HEK293 (cell line): ENCODE data around the gene IL1RAPL1.

Experiments
- CTCF ChIA-PET: fragments of 350-600 bp; formaldehyde crosslinking; extraction: SDS; loops from one replicate; lab custom pipeline; 2021; ENCODE audit warnings: antibody characterized with exemption; lab: Yijun Ruan, JAX
- POLR2A ChIA-PET: fragments of 300-600 bp; formaldehyde crosslinking; extraction: SDS; loops from one replicate; lab custom pipeline; 2020; ENCODE audit warnings: antibody characterized with exemption, inconsistent platforms; lab: Yijun Ruan, JAX
- H3K27ac ChIP-seq: fragments of 200-500 bp; sonication (Bioruptor generic); 2 replicates; pipeline ENCODE4 v1.5.1; 2014; ENCODE audit warnings: low read depth, low read length, control low read depth, inconsistent platforms; ENCODE audit errors: extremely low read depth
- H3K36me3 ChIP-seq, 2 experiments: fragments of 200-500 bp in 1 of 2; sonication (Bioruptor generic) in 1 of 2; 1 replicate in 1 of 2; 2 replicates in 1 of 2; pipeline ENCODE4 v1.5.1; 2014 to 2017; ENCODE audit warnings: inconsistent platforms in 2 of 2, low read length in 2 of 2; ENCODE audit not compliant: control insufficient read depth in 2 of 2, insufficient read depth in 1 of 2
- H3K4me1 ChIP-seq: fragments of 200-500 bp; sonication (Bioruptor generic); 2 replicates; pipeline ENCODE4 v1.5.1; 2014; ENCODE audit warnings: mild to moderate bottlenecking, low read length, inconsistent platforms; ENCODE audit not compliant: control insufficient read depth, insufficient read depth
- H3K4me3 ChIP-seq: 2 replicates; pipeline ENCODE4 v1.5.1; 2011; ENCODE audit warnings: low read depth, mild to moderate bottlenecking, control low read depth, low read length, moderate library complexity
- H3K9me3 ChIP-seq: fragments of 200-500 bp; sonication (Bioruptor generic); 2 replicates; pipeline ENCODE4 v1.5.1; 2014; ENCODE audit warnings: low read depth, low read length, inconsistent platforms; ENCODE audit not compliant: control insufficient read depth, insufficient read depth
- BCL11B ChIP-seq: fragments of 450-650 bp; formaldehyde crosslinking; IDR thresholded peaks from 2 replicates; pipeline ENCODE4 v1.5.1; 2016; ENCODE audit warnings: low read depth, missing biosample characterization, missing genetic modification characterization
- BCL6B ChIP-seq: fragments of 450-650 bp; formaldehyde crosslinking; IDR thresholded peaks from 2 replicates; pipeline ENCODE4 v1.5.1; 2017; ENCODE audit warnings: missing biosample characterization, missing genetic modification characterization
- GLI4 ChIP-seq: fragments of 450-650 bp; formaldehyde crosslinking; IDR thresholded peaks from 2 replicates; pipeline ENCODE4 v1.5.1; 2016; ENCODE audit warnings: missing biosample characterization, missing genetic modification characterization
- MEIS1 ChIP-seq: sonication (generic); formaldehyde crosslinking; IDR thresholded peaks from 2 replicates; pipeline ENCODE4 v1.8.1; 2022; ENCODE audit warnings: missing genetic modification reagents, mild to moderate bottlenecking, borderline replicate concordance
- SALL2 ChIP-seq: fragments of 450-650 bp; formaldehyde crosslinking; IDR thresholded peaks from 2 replicates; pipeline ENCODE4 v1.5.0; 2017; ENCODE audit warnings: missing biosample characterization, mild to moderate bottlenecking, missing genetic modification characterization, borderline replicate concordance
- SCRT1 ChIP-seq: fragments of 450-650 bp; formaldehyde crosslinking; IDR thresholded peaks from 2 replicates; pipeline ENCODE4 v1.5.1; 2016; ENCODE audit warnings: missing biosample characterization, missing genetic modification characterization, borderline replicate concordance
- WT1 ChIP-seq: fragments of 450-650 bp; formaldehyde crosslinking; IDR thresholded peaks from 2 replicates; pipeline ENCODE4 v1.5.1; 2016; ENCODE audit warnings: missing biosample characterization, missing genetic modification characterization
- ZBTB17 ChIP-seq: fragments of 450-650 bp; formaldehyde crosslinking; IDR thresholded peaks from 2 replicates; pipeline ENCODE4 v1.5.1; 2016; ENCODE audit warnings: missing biosample characterization, missing genetic modification characterization
- ZBTB21 ChIP-seq: fragments of 450-650 bp; formaldehyde crosslinking; IDR thresholded peaks from 2 replicates; pipeline ENCODE4 v1.5.1; 2017; ENCODE audit warnings: missing biosample characterization, missing genetic modification characterization
- ZBTB48 ChIP-seq: fragments of 450-650 bp; formaldehyde crosslinking; IDR thresholded peaks from 2 replicates; pipeline ENCODE4 v1.5.1; 2016; ENCODE audit warnings: missing biosample characterization, missing genetic modification characterization
- ZFP3 ChIP-seq: fragments of 450-650 bp; formaldehyde crosslinking; IDR thresholded peaks from 2 replicates; pipeline ENCODE4 v1.5.1; 2016; ENCODE audit warnings: low read depth, missing biosample characterization, missing genetic modification characterization
- ZFP41 ChIP-seq: fragments of 450-650 bp; formaldehyde crosslinking; IDR thresholded peaks from 2 replicates; pipeline ENCODE4 v1.5.1; 2016; ENCODE audit warnings: missing biosample characterization, missing genetic modification characterization, borderline replicate concordance
- ZNF138 ChIP-seq: fragments of 450-650 bp; formaldehyde crosslinking; IDR thresholded peaks from 2 replicates; pipeline ENCODE4 v1.5.1; 2016; ENCODE audit warnings: missing biosample characterization, missing genetic modification characterization, borderline replicate concordance
- ZNF157 ChIP-seq: fragments of 450-650 bp; formaldehyde crosslinking; IDR thresholded peaks from 2 replicates; pipeline ENCODE4 v1.5.1; 2016; ENCODE audit warnings: missing biosample characterization, missing genetic modification characterization
- ZNF2 ChIP-seq: fragments of 450-650 bp; formaldehyde crosslinking; IDR thresholded peaks from 2 replicates; pipeline ENCODE4 v1.5.1; 2016; ENCODE audit warnings: missing biosample characterization, missing genetic modification characterization
- ZNF221 ChIP-seq: fragments of 450-650 bp; formaldehyde crosslinking; IDR thresholded peaks from 2 replicates; pipeline ENCODE4 v1.5.1; 2017; ENCODE audit warnings: missing biosample characterization, missing genetic modification characterization, borderline replicate concordance
- ZNF266 ChIP-seq: fragments of 450-650 bp; formaldehyde crosslinking; IDR thresholded peaks from 2 replicates; pipeline ENCODE4 v1.5.1; 2016; ENCODE audit warnings: missing biosample characterization, missing genetic modification characterization, low read depth
- ZNF280C ChIP-seq: fragments of 450-650 bp; formaldehyde crosslinking; IDR thresholded peaks from 2 replicates; pipeline ENCODE4 v1.5.1; 2016; ENCODE audit warnings: missing biosample characterization, missing genetic modification characterization
- ZNF311 ChIP-seq: fragments of 450-650 bp; formaldehyde crosslinking; IDR thresholded peaks from 2 replicates; pipeline ENCODE4 v1.5.1; 2017; ENCODE audit warnings: missing biosample characterization, missing genetic modification characterization, borderline replicate concordance
- ZNF391 ChIP-seq: fragments of 450-650 bp; formaldehyde crosslinking; IDR thresholded peaks from 2 replicates; pipeline ENCODE4 v1.5.1; 2016; ENCODE audit warnings: low read depth, missing biosample characterization, missing genetic modification characterization, borderline replicate concordance
- ZNF473 ChIP-seq: fragments of 450-650 bp; formaldehyde crosslinking; IDR thresholded peaks from 2 replicates; pipeline ENCODE4 v1.5.1; 2017; ENCODE audit warnings: missing biosample characterization, missing genetic modification characterization
- ZNF530 ChIP-seq: fragments of 450-650 bp; formaldehyde crosslinking; IDR thresholded peaks from 2 replicates; pipeline ENCODE4 v1.5.1; 2016; ENCODE audit warnings: low read depth, missing biosample characterization, missing genetic modification characterization
- ZNF544 ChIP-seq: fragments of 450-650 bp; formaldehyde crosslinking; IDR thresholded peaks from 2 replicates; pipeline ENCODE4 v1.5.0; 2017; ENCODE audit warnings: missing biosample characterization, missing genetic modification characterization
- ZNF623 ChIP-seq: fragments of 450-650 bp; formaldehyde crosslinking; IDR thresholded peaks from 2 replicates; pipeline ENCODE4 v1.5.1; 2016; ENCODE audit warnings: missing biosample characterization, missing genetic modification characterization
- ZNF626 ChIP-seq: fragments of 450-650 bp; sonication (Bioruptor Pico); formaldehyde crosslinking; IDR thresholded peaks from 2 replicates; pipeline ENCODE4 v1.5.1; 2018; ENCODE audit warnings: missing biosample characterization, missing genetic modification characterization, inconsistent platforms
- ZNF629 ChIP-seq: fragments of 450-650 bp; formaldehyde crosslinking; IDR thresholded peaks from 2 replicates; pipeline ENCODE4 v1.5.1; 2017; ENCODE audit warnings: missing biosample characterization, missing genetic modification characterization
- ZNF747 ChIP-seq: fragments of 450-650 bp; formaldehyde crosslinking; IDR thresholded peaks from 2 replicates; pipeline ENCODE4 v1.5.1; 2016; ENCODE audit warnings: missing biosample characterization, missing genetic modification characterization

Gene IL1RAPL1

GRCh38 chrX:29225670-29226069 is 638.4 kb downstream of the IL1RAPL1 start:
- H3K9me3 ChIP-seq = no peaks in the 10 kb centered on the region
- no peak overlapping the region for H3K4me3 ChIP-seq
- TF ChIP-seq ZNF747 (tag by site-specific recombination) (no peak), SCRT1 (tag by site-specific recombination) (no peak), ZFP3 (tag by site-specific recombination) (no peak), ZNF311 (tag by site-specific recombination) (no peak), MEIS1 (CRISPR knock-in tag) (no peak), ZNF530 (tag by site-specific recombination) (no peak), ZFP41 (tag by site-specific recombination) (no peak), ZNF391 (tag by site-specific recombination) (no peak)
- TF ChIP-seq, all 188 proteins: peak for 0
- ChIA-PET POLR2A (no interaction called here), CTCF (no interaction called here)
- Histone ChIP-seq H3K27ac (no peak overlapping the region), H3K36me3 (no peaks in the 10 kb centered on the region), H3K4me1 (no peaks in the 10 kb centered on the region)

DNA sequence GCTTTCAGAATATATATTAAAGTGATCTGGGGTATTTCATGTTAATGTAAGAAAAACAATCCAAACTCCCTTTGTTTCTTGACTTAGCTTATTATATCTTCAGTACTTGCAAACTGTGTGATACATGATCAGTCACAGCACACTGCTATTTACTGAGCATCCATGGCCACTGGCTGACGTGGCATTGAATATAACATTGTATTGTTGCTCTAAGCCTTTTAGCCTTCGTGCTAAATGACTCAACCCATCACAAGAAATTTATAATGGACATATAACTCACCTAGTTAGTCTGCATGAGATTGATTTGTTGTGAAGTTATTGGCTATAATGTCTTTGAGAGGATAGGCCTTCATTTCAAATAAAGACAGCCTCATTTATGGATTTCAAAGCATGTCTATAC is 642.6 kb downstream of the IL1RAPL1 start:
- Histone ChIP-seq H3K9me3 (no peaks in the 10 kb centered on the region), H3K4me1 (no peaks in the 10 kb centered on the region), H3K4me3 (no peak overlapping the region), H3K27ac (no peak overlapping the region), H3K36me3 (no peaks in the 10 kb centered on the region)
- ChIA-PET CTCF (no interaction called here), POLR2A (no interaction called here)
- TF ChIP-seq BCL6B (no peak), ZNF2 (tag by site-specific recombination) (no peak), ZBTB21 (tag by site-specific recombination) (no peak), ZNF544 (tag by site-specific recombination) (no peak), ZNF221 (tag by site-specific recombination) (no peak), ZFP41 (tag by site-specific recombination) (no peak), ZNF473 (tag by site-specific recombination) (no peak), ZBTB48 (no peak), ZNF138 (tag by site-specific recombination) (no peak), ZNF157 (tag by site-specific recombination) (no peak), GLI4 (tag by site-specific recombination) (no peak), ZNF626 (tag by site-specific recombination) (no peak), ZNF266 (tag by site-specific recombination) (no peak), WT1 (tag by site-specific recombination) (no peak), SALL2 (tag by site-specific recombination) (no peak), ZBTB17 (no peak), ZNF623 (tag by site-specific recombination) (no peak), BCL11B (tag by site-specific recombination) (no peak), ZNF629 (tag by site-specific recombination) (no peak), ZNF280C (tag by site-specific recombination) (no peak)
